ENCODE measurements around the gene DNAL1. TPM values are rescaled to one million over a fixed set of nuclear protein-coding genes. Genes with fewer than 3 reads are reported as not detected.
A peak's percentile ranks its signal among the peaks of the same experiment; 100 is the strongest.

Gene DNAL1
- total RNA-seq, 1 experiment from 2014 or later: 28.1 TPM

DNA sequence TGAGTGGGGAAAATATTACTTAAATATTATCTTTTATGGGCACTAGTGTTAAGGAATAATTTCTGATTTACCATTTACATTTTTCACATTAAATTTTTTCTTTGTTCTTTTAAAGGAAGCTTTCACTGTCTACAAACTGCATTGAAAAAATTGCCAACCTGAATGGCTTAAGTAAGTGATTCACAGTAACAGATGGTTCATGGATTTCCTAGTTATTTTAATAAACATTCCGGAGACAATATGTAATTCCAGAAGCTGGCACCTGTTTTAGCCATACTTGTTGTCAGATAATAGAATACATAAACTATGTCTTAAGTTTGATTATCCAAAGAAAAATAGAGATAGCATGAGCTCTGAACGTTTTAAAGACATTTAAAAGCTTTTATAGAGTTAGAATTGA, 17.1 kb downstream of the DNAL1 start:
- BruUV-seq (replicated peaks): no TSS peak
- DNase-seq (ENCODE audit: low spot score): no peak
- CTCF ChIA-PET: no interaction called here
- Histone ChIP-seq H3K27me3 (replicated peaks; ENCODE audit: insufficient read depth, low read depth, low read length, poor library complexity) (no peaks in the 10 kb centered on the region), H3K9me3 (ENCODE audit: low read depth, low read length, poor library complexity, severe bottlenecking) (no peaks in the 10 kb centered on the region), H3K27ac (ENCODE audit: low read depth, low read length, poor library complexity, severe bottlenecking) (no peak overlapping the region), H3K4me3 (ENCODE audit: low read depth, low read length, poor library complexity, severe bottlenecking) (no peak overlapping the region), H3K4me1 (ENCODE audit: insufficient read depth, low read length, poor library complexity, severe bottlenecking) (no peaks in the 10 kb centered on the region), H3K36me3 (ENCODE audit: insufficient read depth, low read length, poor library complexity, severe bottlenecking) (no peaks in the 10 kb centered on the region)
- intact Hi-C loops (cut with micrococcal nuclease; ENCODE audit: unreplicated experiment): no loop called here
- TF ChIP-seq CTCF (conservative IDR thresholded peaks at IDR 0.05; ENCODE audit: low read depth, low read length) (no peak), EZH2 (IDR thresholded peaks at IDR 0.05; ENCODE audit: borderline replicate concordance, low read depth, low read length, poor library complexity, severe bottlenecking) (no peak)
- POLR2A ChIA-PET (ENCODE audit: low non-redundant PET): no interaction called here

GRCh38 chr14:73662487-73662943, 17.7 kb downstream of the DNAL1 start:
- POLR2A ChIA-PET (ENCODE audit: low non-redundant PET): no interaction called here
- CTCF ChIA-PET: interaction anchor here (0.7 kb wide), 1 partner anchor 92 kb away, joined by 3 read pairs; no protein-coding TSS in a partner anchor
- Histone ChIP-seq H3K27ac (ENCODE audit: low read depth, low read length, poor library complexity, severe bottlenecking) (no peak overlapping the region), H3K27me3 (replicated peaks; ENCODE audit: insufficient read depth, low read depth, low read length, poor library complexity) (no peaks in the 10 kb centered on the region), H3K4me1 (ENCODE audit: insufficient read depth, low read length, poor library complexity, severe bottlenecking) (no peaks in the 10 kb centered on the region), H3K9me3 (ENCODE audit: low read depth, low read length, poor library complexity, severe bottlenecking) (no peaks in the 10 kb centered on the region), H3K36me3 (ENCODE audit: insufficient read depth, low read length, poor library complexity, severe bottlenecking) (no peaks in the 10 kb centered on the region), H3K4me3 (ENCODE audit: low read depth, low read length, poor library complexity, severe bottlenecking) (no peak overlapping the region)
- intact Hi-C loops (cut with micrococcal nuclease; ENCODE audit: unreplicated experiment): no loop called here
- peak; percentile 36 for TF ChIP-seq CTCF (conservative IDR thresholded peaks at IDR 0.05; ENCODE audit: low read depth, low read length)
- no peak for TF ChIP-seq EZH2 (IDR thresholded peaks at IDR 0.05; ENCODE audit: borderline replicate concordance, low read depth, low read length, poor library complexity, severe bottlenecking)
- DNase-seq (ENCODE audit: low spot score): peak; percentile 84
- BruUV-seq (replicated peaks): no TSS peak

GRCh38 chr14:73663548-73664212, 18.9 kb downstream of the DNAL1 start:
- intact Hi-C loops (cut with micrococcal nuclease; ENCODE audit: unreplicated experiment): no loop called here
- no TSS peak for BruUV-seq (replicated peaks)

More at GRCh38 chr14:73663548-73664212, 18.9 kb downstream of the DNAL1 start:
- no peaks in the 10 kb centered on the region for H3K9me3 ChIP-seq (ENCODE audit: low read depth, low read length, poor library complexity, severe bottlenecking)
- CTCF ChIA-PET: interaction anchor here (0.7 kb wide), 1 partner anchor 975 kb away, joined by 6 read pairs; no protein-coding TSS in a partner anchor
- H3K36me3 ChIP-seq (ENCODE audit: insufficient read depth, low read length, poor library complexity, severe bottlenecking): no peaks in the 10 kb centered on the region
- H3K27me3 ChIP-seq (replicated peaks; ENCODE audit: insufficient read depth, low read depth, low read length, poor library complexity): no peaks in the 10 kb centered on the region
- H3K4me1 ChIP-seq (ENCODE audit: insufficient read depth, low read length, poor library complexity, severe bottlenecking): no peaks in the 10 kb centered on the region
- POLR2A ChIA-PET (ENCODE audit: low non-redundant PET): interaction anchor here (0.6 kb wide), 1 partner anchor 19 kb away, joined by 5 read pairs; no protein-coding TSS in a partner anchor
- no peak overlapping the region for H3K4me3 ChIP-seq (ENCODE audit: low read depth, low read length, poor library complexity, severe bottlenecking)
- no peak overlapping the region for H3K27ac ChIP-seq (ENCODE audit: low read depth, low read length, poor library complexity, severe bottlenecking)
- no peak for TF ChIP-seq EZH2 (IDR thresholded peaks at IDR 0.05; ENCODE audit: borderline replicate concordance, low read depth, low read length, poor library complexity, severe bottlenecking)
- no peak for TF ChIP-seq CTCF (conservative IDR thresholded peaks at IDR 0.05; ENCODE audit: low read depth, low read length)
- no peak for DNase-seq (ENCODE audit: low spot score)

All from A673 (cell line).